Endothelial cell (in vitro differentiated cells): ENCODE data around the gene OTUB2. TPM values are rescaled to one million over a fixed set of nuclear protein-coding genes. Genes with fewer than 3 reads are reported as not detected.

ENCODE experiments used
- DNase-seq: peaks from one replicate; pipeline ENCODE4 v3.0.0; 2021; ENCODE audit warnings: low spot score
- H3K27ac Mint-ChIP-seq: one replicate; pipeline ENCODE4 v1.8.0; 2021; ENCODE audit warnings: mixed read lengths, inconsistent platforms; ENCODE audit not compliant: unreplicated experiment
- H3K27me3 Mint-ChIP-seq: one replicate; pipeline ENCODE4 v1.8.0; 2021; ENCODE audit warnings: mild to moderate bottlenecking, moderate library complexity, mixed read lengths, inconsistent platforms; ENCODE audit not compliant: unreplicated experiment
- H3K36me3 Mint-ChIP-seq: one replicate; pipeline ENCODE4 v1.8.0; 2021; ENCODE audit warnings: mild to moderate bottlenecking, low read depth, mixed read lengths, inconsistent platforms; ENCODE audit not compliant: unreplicated experiment
- H3K4me1 Mint-ChIP-seq: one replicate; pipeline ENCODE4 v1.8.0; 2021; ENCODE audit warnings: mild to moderate bottlenecking, mixed read lengths, inconsistent platforms; ENCODE audit not compliant: unreplicated experiment
- H3K4me3 Mint-ChIP-seq: one replicate; pipeline ENCODE4 v1.8.0; 2021; ENCODE audit warnings: mild to moderate bottlenecking, mixed read lengths, inconsistent platforms; ENCODE audit not compliant: unreplicated experiment
- H3K9me3 Mint-ChIP-seq: one replicate; pipeline ENCODE4 v1.8.0; 2021; ENCODE audit warnings: mixed read lengths, inconsistent platforms; ENCODE audit not compliant: unreplicated experiment
- total RNA-seq: library from RNA; stranded (reverse); fragmentation: NEBNext Ultra II Directional; extraction: Animal tissue kit (Norgen Biotek cat#: 25700); gene quantifications from one replicate; pipeline ENCODE4 v1.2.1, GENCODE V29; 2021; ENCODE audit not compliant: unreplicated experiment
- TF ChIP-seq, protein P1 (sequence below): fragments of 200-600 bp; sonication (generic); IDR thresholded peaks from one replicate; pipeline ENCODE4 v1.5.0; 2021; ENCODE audit warnings: antibody characterized with exemption; ENCODE audit not compliant: unreplicated experiment

Gene OTUB2
- total RNA-seq, 1 donor from 2014 or later, result 2.3 TPM

- no peaks in the 10 kb centered on the region for H3K9me3 Mint-ChIP-seq
- peaks cover 2% of the 10 kb centered on the region for H3K4me1 Mint-ChIP-seq
Observed at GRCh38 chr14:94048691-94049624, 22.8 kb downstream of the OTUB2 start.

GRCh38 chr14:94049625-94050023 is 23.5 kb downstream of the OTUB2 start:
- Mint-ChIP-seq H3K9me3 (no peaks in the 10 kb centered on the region), H3K36me3 (peaks cover 43% of the 10 kb centered on the region), H3K27ac (no peak overlapping the region), H3K4me3 (no peak overlapping the region), H3K4me1 (peaks cover 2% of the 10 kb centered on the region), H3K27me3 (peaks cover 11% of the 10 kb centered on the region)
- no peak for DNase-seq
- TF ChIP-seq, protein P1, sequence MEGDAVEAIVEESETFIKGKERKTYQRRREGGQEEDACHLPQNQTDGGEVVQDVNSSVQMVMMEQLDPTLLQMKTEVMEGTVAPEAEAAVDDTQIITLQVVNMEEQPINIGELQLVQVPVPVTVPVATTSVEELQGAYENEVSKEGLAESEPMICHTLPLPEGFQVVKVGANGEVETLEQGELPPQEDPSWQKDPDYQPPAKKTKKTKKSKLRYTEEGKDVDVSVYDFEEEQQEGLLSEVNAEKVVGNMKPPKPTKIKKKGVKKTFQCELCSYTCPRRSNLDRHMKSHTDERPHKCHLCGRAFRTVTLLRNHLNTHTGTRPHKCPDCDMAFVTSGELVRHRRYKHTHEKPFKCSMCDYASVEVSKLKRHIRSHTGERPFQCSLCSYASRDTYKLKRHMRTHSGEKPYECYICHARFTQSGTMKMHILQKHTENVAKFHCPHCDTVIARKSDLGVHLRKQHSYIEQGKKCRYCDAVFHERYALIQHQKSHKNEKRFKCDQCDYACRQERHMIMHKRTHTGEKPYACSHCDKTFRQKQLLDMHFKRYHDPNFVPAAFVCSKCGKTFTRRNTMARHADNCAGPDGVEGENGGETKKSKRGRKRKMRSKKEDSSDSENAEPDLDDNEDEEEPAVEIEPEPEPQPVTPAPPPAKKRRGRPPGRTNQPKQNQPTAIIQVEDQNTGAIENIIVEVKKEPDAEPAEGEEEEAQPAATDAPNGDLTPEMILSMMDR, result no peak

More at GRCh38 chr14:94048691-94049624, 22.8 kb downstream of the OTUB2 start:
- TF ChIP-seq, protein P1, result no peak
- peaks cover 38% of the 10 kb centered on the region for H3K36me3 Mint-ChIP-seq
- no peak overlapping the region for H3K4me3 Mint-ChIP-seq
- no peak for DNase-seq
- peaks cover 8% of the 10 kb centered on the region for H3K27me3 Mint-ChIP-seq
- no peak overlapping the region for H3K27ac Mint-ChIP-seq

DNA sequence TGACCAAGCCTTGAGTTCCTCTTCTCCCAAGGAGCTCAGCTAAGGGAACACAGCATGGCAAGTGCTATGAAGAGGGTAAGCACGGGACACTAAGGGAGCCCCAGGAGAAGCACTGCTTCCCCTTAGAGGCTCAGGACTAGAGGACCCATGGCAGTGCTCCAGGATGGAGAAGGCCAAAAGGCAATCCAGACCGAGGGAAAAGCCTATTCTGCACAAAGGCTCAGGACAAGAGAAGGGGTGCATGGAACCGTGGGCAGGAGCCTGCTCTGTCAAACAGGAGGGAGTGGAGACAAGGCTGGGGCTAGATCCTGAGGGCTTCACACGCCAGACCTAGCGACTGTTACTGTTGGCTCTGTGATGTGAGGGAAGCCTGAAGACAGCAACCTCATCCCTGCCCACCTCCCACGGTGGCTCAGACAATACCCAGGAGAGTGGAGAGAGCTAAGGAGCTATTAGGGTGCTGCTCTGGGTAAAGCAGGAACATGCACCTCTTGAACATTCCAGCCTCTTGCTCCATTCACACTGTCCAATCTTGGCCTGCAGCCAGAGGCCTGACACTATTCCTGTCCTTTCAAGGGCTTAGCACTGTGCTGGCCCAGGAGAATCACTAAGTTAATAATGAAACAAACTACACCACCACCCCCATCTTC is 24.2 kb downstream of the OTUB2 start:
- H3K27ac Mint-ChIP-seq, result no peak overlapping the region
- peaks cover 43% of the 10 kb centered on the region for H3K36me3 Mint-ChIP-seq
- no peak overlapping the region for H3K4me3 Mint-ChIP-seq

GRCh38 chr14:94051115-94051514 is 25.0 kb downstream of the OTUB2 start:
- Mint-ChIP-seq H3K36me3 (peaks cover 44% of the 10 kb centered on the region), H3K9me3 (no peaks in the 10 kb centered on the region), H3K4me3 (no peak overlapping the region), H3K27ac (no peak overlapping the region), H3K4me1 (peaks cover 2% of the 10 kb centered on the region), H3K27me3 (peaks cover 11% of the 10 kb centered on the region)
- DNase-seq, result peak; percentile 30
- TF ChIP-seq, protein P1, result no peak

More for the DNA sequence above, 24.2 kb downstream of the OTUB2 start:
- TF ChIP-seq, protein P1, result no peak
- Mint-ChIP-seq H3K27me3 (peaks cover 11% of the 10 kb centered on the region), H3K4me1 (peaks cover 2% of the 10 kb centered on the region), H3K9me3 (no peaks in the 10 kb centered on the region)
- no peak for DNase-seq

GRCh38 chr14:94051779-94052178 is 25.6 kb downstream of the OTUB2 start:
- H3K27ac Mint-ChIP-seq, result no peak overlapping the region
- peaks cover 44% of the 10 kb centered on the region for H3K36me3 Mint-ChIP-seq
- H3K4me3 Mint-ChIP-seq, result no peak overlapping the region
- H3K27me3 Mint-ChIP-seq, result peaks cover 11% of the 10 kb centered on the region
- no peaks in the 10 kb centered on the region for H3K9me3 Mint-ChIP-seq
- DNase-seq, result no peak
- TF ChIP-seq, protein P1, result no peak
- peaks cover 2% of the 10 kb centered on the region for H3K4me1 Mint-ChIP-seq
